Measurements from ENCODE around the gene CNOT1. TPM values are rescaled to one million over a fixed set of nuclear protein-coding genes. Genes with fewer than 3 reads are reported as not detected.
"Not testable (repeated sequence)": the region's sequence is repeated elsewhere in the genome, so short reads cannot be mapped to it uniquely, and the experiment has no call there.

Gene CNOT1
- total RNA-seq, 6 experiments from 2014 or later = 53.8 to 74.9 (median 65.5) TPM

DNA sequence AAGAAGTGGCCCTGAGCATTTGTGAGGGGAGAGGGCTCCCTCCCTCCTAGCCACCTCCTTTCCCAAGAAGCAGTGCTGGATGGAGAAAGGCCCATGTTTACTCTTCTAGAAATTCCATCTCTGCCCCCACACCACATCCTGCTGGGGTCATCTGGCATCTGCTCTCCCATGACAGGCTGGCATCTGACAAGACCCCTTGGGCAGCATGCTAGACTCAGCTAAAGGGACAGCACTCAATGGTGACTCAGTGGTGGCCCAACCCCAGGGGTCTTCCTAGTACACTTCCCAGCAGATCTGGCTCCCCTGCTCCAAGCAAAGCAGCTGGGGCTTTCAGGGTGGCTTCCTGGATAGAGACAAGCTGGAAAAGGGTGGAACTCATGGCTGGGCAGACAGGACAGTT, 40.6 kb upstream of the CNOT1 start:
- Histone ChIP-seq H3K27ac (no peak overlapping the region), H3K27me3 (no peaks in the 10 kb centered on the region), H3K36me3 (peaks cover 0 to 22% (median 3%) of the 10 kb centered on the region in 4 donors), H3K4me1 (no peaks in the 10 kb centered on the region), H3K9me3 (no peaks in the 10 kb centered on the region), H3K4me3 (no peak overlapping the region)
- no peak for ATAC-seq
- no peak for DNase-seq
- TF ChIP-seq, protein P1, sequence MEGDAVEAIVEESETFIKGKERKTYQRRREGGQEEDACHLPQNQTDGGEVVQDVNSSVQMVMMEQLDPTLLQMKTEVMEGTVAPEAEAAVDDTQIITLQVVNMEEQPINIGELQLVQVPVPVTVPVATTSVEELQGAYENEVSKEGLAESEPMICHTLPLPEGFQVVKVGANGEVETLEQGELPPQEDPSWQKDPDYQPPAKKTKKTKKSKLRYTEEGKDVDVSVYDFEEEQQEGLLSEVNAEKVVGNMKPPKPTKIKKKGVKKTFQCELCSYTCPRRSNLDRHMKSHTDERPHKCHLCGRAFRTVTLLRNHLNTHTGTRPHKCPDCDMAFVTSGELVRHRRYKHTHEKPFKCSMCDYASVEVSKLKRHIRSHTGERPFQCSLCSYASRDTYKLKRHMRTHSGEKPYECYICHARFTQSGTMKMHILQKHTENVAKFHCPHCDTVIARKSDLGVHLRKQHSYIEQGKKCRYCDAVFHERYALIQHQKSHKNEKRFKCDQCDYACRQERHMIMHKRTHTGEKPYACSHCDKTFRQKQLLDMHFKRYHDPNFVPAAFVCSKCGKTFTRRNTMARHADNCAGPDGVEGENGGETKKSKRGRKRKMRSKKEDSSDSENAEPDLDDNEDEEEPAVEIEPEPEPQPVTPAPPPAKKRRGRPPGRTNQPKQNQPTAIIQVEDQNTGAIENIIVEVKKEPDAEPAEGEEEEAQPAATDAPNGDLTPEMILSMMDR (IDR thresholded peaks at IDR 0.05) = no peak
- no peak for TF ChIP-seq POLR2A (IDR thresholded peaks at IDR 0.05)
- intact Hi-C loops (cut with DNase I) = loop anchor here in 1 of 2 donors (10.0 kb wide), 1 partner anchor 85 kb away; no protein-coding TSS in a partner anchor

DNA sequence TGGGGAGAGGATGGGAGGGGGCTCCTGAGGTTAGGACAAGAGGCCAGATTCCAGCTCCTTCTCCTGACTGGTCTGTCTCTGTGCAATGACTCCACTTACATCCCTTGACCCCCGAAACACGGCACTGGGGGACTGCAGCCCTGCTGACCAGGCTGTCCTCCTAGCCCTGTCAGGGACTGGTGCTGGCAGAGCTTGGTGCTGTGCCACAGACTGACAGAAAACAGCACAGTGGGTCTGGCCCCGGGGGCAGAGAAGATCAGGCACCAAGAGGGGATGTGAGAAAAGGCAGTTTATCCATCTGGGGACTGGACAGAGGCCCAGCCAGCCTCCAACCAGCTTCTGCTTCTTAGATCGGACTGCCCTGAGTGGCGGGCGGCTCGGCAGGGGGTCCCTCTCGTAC, 35.6 kb upstream of the CNOT1 start:
- no peak for DNase-seq

DNA sequence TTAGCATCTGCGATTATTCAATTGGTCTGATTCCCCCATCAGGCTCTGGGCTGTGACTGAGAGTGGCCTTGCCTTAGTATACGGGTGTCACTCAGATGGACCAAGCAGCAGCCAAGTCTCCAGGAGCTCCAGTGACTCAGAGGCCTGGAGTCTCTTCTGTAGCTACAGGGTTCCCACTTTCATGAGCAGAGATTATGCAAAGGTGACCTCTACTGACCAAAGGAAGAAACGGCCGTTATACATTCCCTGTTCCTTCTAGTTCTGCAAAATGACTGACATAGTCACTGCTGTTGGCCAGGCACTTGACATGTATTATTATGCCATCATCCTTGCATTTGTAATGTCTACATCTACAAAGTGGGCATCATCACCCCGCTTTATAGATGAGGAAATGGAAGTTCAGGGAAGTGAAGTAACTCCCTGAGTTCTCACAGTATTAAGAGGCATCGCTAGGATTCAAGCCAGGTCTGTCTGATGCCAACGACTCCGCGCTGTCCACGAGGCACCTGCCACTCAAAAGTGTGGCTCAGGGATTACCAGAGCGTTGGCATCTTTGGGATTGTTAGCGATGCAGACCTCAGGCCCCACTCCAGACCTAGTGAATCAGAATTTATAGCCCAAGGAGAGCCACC, 31.7 kb upstream of the CNOT1 start:
- Histone ChIP-seq H3K27me3 (no peaks in the 10 kb centered on the region), H3K9me3 (no peaks in the 10 kb centered on the region), H3K4me3 (no peak overlapping the region), H3K27ac (no peak overlapping the region), H3K36me3 (no peaks in the 10 kb centered on the region), H3K4me1 (no peaks in the 10 kb centered on the region)
- ATAC-seq (peak; percentile 91 to 97 (median 94)), DNase-seq (no peak)
- WGBS (ENCODE audit: insufficient coverage, low coverage, low lambda C conversion rate, missing lambda C conversion rate) = 17% methylated on average over 10 of the region's 12 CpGs
- TF ChIP-seq, protein P1 (IDR thresholded peaks at IDR 0.05) = peak; percentile 31 to 61 (median 53)
- no peak for TF ChIP-seq POLR2A (IDR thresholded peaks at IDR 0.05)
- intact Hi-C loops (cut with DNase I) = no loop called here

More for the DNA sequence above, 35.6 kb upstream of the CNOT1 start:
- WGBS (ENCODE audit: insufficient coverage, low coverage, low lambda C conversion rate, missing lambda C conversion rate) = 94% methylated on average over 5 of the region's 8 CpGs
- H3K4me1 ChIP-seq = no peaks in the 10 kb centered on the region
- H3K27me3 ChIP-seq = no peaks in the 10 kb centered on the region
- TF ChIP-seq POLR2A (IDR thresholded peaks at IDR 0.05) = no peak
- TF ChIP-seq, protein P1 (IDR thresholded peaks at IDR 0.05) = no peak
- H3K4me3 ChIP-seq = no peak overlapping the region
- peaks cover 0 to 9% (median 0%) of the 10 kb centered on the region in 4 donors for H3K36me3 ChIP-seq
- intact Hi-C loops (cut with DNase I) = no loop called here
- no peak for ATAC-seq
- no peaks in the 10 kb centered on the region for H3K9me3 ChIP-seq
- H3K27ac ChIP-seq = no peak overlapping the region

DNA sequence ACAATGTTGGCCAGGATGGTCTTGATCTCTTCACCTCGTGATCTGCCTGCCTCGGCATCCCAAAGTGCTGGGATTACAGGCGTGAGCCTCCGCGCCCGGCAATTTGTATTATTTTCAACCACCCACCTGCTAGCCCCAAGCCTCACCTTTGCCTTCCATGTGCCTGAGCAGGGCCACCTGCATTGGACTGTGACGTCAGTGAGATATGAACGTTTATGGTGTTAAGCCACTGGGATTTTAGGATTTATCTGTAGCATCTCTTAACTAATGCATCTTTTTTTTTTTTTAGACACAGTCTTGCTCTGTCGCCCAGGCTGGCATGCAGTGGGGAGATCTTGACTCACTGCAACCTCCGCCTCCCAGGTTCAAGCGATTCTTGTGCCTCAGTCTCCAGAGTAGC, 30.3 kb upstream of the CNOT1 start:
- ATAC-seq; H3K27ac ChIP-seq; H3K4me3 ChIP-seq; H3K4me1 ChIP-seq; DNase-seq; H3K27me3 ChIP-seq; intact Hi-C loops (cut with DNase I); H3K9me3 ChIP-seq; H3K36me3 ChIP-seq: not testable (repeated sequence)
- WGBS (ENCODE audit: insufficient coverage, low coverage, low lambda C conversion rate, missing lambda C conversion rate) = 60% methylated on average over 5 of the region's 11 CpGs

DNA sequence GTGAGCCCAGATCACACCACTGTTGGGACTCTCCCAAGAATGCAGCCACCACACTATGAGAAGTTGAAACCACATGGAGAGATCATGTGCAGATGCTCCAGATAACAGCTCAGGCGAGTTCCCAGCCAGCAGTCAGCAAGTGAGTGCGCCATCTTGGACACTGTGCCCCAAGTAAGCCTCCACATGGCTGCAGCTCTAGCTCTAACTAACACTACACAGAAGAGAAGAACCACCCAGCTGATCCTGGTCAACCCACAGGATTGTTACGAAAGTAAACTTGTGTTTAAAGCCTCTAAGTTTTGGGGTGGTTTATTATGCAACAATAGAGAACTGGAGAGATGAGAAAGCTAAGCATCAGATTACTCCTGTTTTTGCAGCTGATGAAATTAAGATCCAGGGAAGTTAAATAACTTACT, 29.2 kb upstream of the CNOT1 start:
- no peak for DNase-seq
- 77% methylated on average over 1 of the region's 3 CpGs for WGBS (ENCODE audit: insufficient coverage, low coverage, low lambda C conversion rate, missing lambda C conversion rate)
- Histone ChIP-seq H3K9me3 (no peaks in the 10 kb centered on the region), H3K36me3 (no peaks in the 10 kb centered on the region), H3K27ac (no peak overlapping the region), H3K4me1 (no peaks in the 10 kb centered on the region), H3K4me3 (no peak overlapping the region), H3K27me3 (no peaks in the 10 kb centered on the region)
- no peak for ATAC-seq
- intact Hi-C loops (cut with DNase I) = no loop called here
- no peak for TF ChIP-seq POLR2A (IDR thresholded peaks at IDR 0.05)
- TF ChIP-seq, protein P1 (IDR thresholded peaks at IDR 0.05) = no peak

Measured in right lobe of liver (tissue), 6 donors.